Measurements from ENCODE around the gene S100A16. TPM values are rescaled to one million over a fixed set of nuclear protein-coding genes. Genes with fewer than 3 reads are reported as not detected.

The S100A16 gene
- polyA plus RNA-seq, 1 donor from 2014 or later, result not detected

- H3K27ac Mint-ChIP-seq, result no peak overlapping the region
Measured at GRCh38 chr1:153561466-153561985, 51.4 kb downstream of the S100A16 start.

DNA sequence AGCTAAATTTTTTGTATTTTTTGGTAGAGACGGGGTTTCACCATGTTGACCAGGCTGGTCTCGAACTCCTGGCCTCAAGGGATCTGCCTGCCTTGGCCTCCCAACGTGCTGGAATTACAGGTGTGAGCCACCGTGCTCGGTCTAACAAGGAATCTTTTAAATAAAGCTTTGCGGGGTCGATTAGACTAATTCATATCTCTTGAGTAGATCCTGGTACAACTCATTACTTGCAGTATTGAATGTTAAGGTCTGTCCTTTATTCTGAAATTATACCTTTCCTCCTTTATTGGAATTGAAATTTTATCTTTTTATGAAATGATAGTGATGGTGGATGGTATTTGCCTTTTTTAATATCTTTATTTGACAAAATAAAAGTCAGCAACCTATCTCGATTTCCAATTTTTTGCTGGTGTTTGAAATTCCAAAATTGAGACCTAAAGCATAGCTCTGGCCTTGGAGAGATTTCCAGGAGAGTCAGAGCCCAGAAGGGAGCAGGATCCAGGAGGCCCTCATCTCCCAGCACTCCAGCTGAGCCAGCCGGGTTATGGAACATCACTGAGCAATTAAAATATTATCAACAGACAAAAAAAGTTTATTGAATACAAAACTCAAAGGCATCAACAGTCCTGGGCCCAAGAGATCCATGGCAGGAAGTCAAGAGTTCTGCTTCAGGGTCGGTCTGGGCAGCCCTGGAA, 52.0 kb downstream of the S100A16 start:
- Mint-ChIP-seq H3K27ac (no peak overlapping the region), H3K36me3 (peaks cover 3% of the 10 kb centered on the region), H3K27me3 (no peaks in the 10 kb centered on the region), H3K4me1 (peaks cover 4% of the 10 kb centered on the region in 3 donors), H3K9me3 (no peaks in the 10 kb centered on the region), H3K4me3 (no peak overlapping the region)

More at GRCh38 chr1:153561466-153561985, 51.4 kb downstream of the S100A16 start:
- peaks cover 3% of the 10 kb centered on the region for H3K36me3 Mint-ChIP-seq
- H3K4me1 Mint-ChIP-seq, result peaks cover 5 to 8% (median 8%) of the 10 kb centered on the region in 3 donors
- H3K9me3 Mint-ChIP-seq, result no peaks in the 10 kb centered on the region
- H3K27me3 Mint-ChIP-seq, result no peaks in the 10 kb centered on the region
- H3K4me3 Mint-ChIP-seq, result peak overlapping the region in 1 of 4 donors; percentile 45

GRCh38 chr1:153560241-153560640, 52.7 kb downstream of the S100A16 start:
- Mint-ChIP-seq H3K27ac (no peak overlapping the region), H3K4me3 (no peak overlapping the region), H3K27me3 (no peaks in the 10 kb centered on the region), H3K4me1 (peaks cover 0 to under 1% (median 0%) of the 10 kb centered on the region in 3 donors), H3K36me3 (peaks cover 3% of the 10 kb centered on the region), H3K9me3 (no peaks in the 10 kb centered on the region)

- Mint-ChIP-seq H3K4me1 (no peaks in the 10 kb centered on the region), H3K36me3 (peaks cover 3% of the 10 kb centered on the region), H3K27me3 (peaks cover 2% of the 10 kb centered on the region), H3K27ac (no peak overlapping the region), H3K4me3 (no peak overlapping the region), H3K9me3 (no peaks in the 10 kb centered on the region)
Measured at GRCh38 chr1:153557877-153558276, 55.1 kb downstream of the S100A16 start.

Other genes starting within 250 kb of the S100A16 start
- 0.97 TPM for gene S100A12, start 237.5 kb downstream of the S100A16 start, polyA plus RNA-seq
- 28.0 TPM for gene S100A8, start 222.1 kb downstream of the S100A16 start, polyA plus RNA-seq
- gene S100A7A, start 196.6 kb downstream of the S100A16 start, polyA plus RNA-seq, result not detected
- not detected for gene S100A7, start 152.5 kb downstream of the S100A16 start, polyA plus RNA-seq
- 397 TPM for gene S100A6, start 77.1 kb downstream of the S100A16 start, polyA plus RNA-seq
- gene S100A5, start 72.2 kb downstream of the S100A16 start, polyA plus RNA-seq, result 1.4 TPM
- gene S100A4, start 67.3 kb downstream of the S100A16 start, polyA plus RNA-seq, result 524 TPM
- gene S100A3, start 63.9 kb downstream of the S100A16 start, polyA plus RNA-seq, result not detected
- not detected for gene S100A2, start 47.3 kb downstream of the S100A16 start, polyA plus RNA-seq
- gene S100A14, start 3.2 kb upstream of the S100A16 start, polyA plus RNA-seq, result not detected
- 3.0 TPM for gene S100A13, start 14.4 kb upstream of the S100A16 start, polyA plus RNA-seq
- gene S100A1, start 15.3 kb upstream of the S100A16 start, polyA plus RNA-seq, result not detected
- gene CHTOP, start 20.9 kb upstream of the S100A16 start, polyA plus RNA-seq, result 78.6 TPM
- 74.5 TPM for gene SNAPIN, start 45.6 kb upstream of the S100A16 start, polyA plus RNA-seq
- gene ILF2, start 57.9 kb upstream of the S100A16 start, polyA plus RNA-seq, result 106 TPM
- gene NPR1, start 65.6 kb upstream of the S100A16 start, polyA plus RNA-seq, result not detected
- gene INTS3, start 114.9 kb upstream of the S100A16 start, polyA plus RNA-seq, result 11.8 TPM
- gene SLC27A3, start 162.3 kb upstream of the S100A16 start, polyA plus RNA-seq, result 12.9 TPM